HG02981 (cell line): ENCODE results near the gene CCSER2.
"Not testable (repeated sequence)": the region's sequence is repeated elsewhere in the genome, so short reads cannot be mapped to it uniquely, and the experiment has no call there.

Experiments used
- ATAC-seq: cut with Tn5 transposase; IDR thresholded peaks from one replicate; pipeline ENCODE4 v1.9.1; 2021; ENCODE audit warnings: mild to moderate bottlenecking, moderate library complexity; ENCODE audit not compliant: unreplicated experiment

CCSER2 gene

GRCh38 chr10:84344526-84344925 is 16.1 kb downstream of the CCSER2 start:
- no peak for ATAC-seq

- ATAC-seq = not testable (repeated sequence)
Measured at GRCh38 chr10:84347575-84348002, 19.2 kb downstream of the CCSER2 start.

- no peak for ATAC-seq
Measured at GRCh38 chr10:84348447-84348846, 20.1 kb downstream of the CCSER2 start.

GRCh38 chr10:84348860-84349259 is 20.5 kb downstream of the CCSER2 start:
- no peak for ATAC-seq

- peak; percentile 94 for ATAC-seq
Measured at GRCh38 chr10:84352251-84352842, 24.0 kb downstream of the CCSER2 start.

GRCh38 chr10:84353052-84353803 is 24.8 kb downstream of the CCSER2 start:
- ATAC-seq = no peak

- ATAC-seq = no peak
Measured at GRCh38 chr10:84354623-84355022, 26.2 kb downstream of the CCSER2 start.

GRCh38 chr10:84355106-84355505 is 26.7 kb downstream of the CCSER2 start:
- ATAC-seq = no peak

- ATAC-seq = no peak
Measured at GRCh38 chr10:84356928-84357327, 28.5 kb downstream of the CCSER2 start.

- ATAC-seq = no peak
Measured at GRCh38 chr10:84358743-84359142, 30.4 kb downstream of the CCSER2 start.

GRCh38 chr10:84360637-84361365 is 32.4 kb downstream of the CCSER2 start:
- ATAC-seq = no peak

GRCh38 chr10:84365335-84365881 is 37.0 kb downstream of the CCSER2 start:
- ATAC-seq = no peak

- ATAC-seq = no peak
Measured at GRCh38 chr10:84366041-84366440, 37.7 kb downstream of the CCSER2 start.

- ATAC-seq = no peak
Measured at GRCh38 chr10:84367256-84367655, 38.9 kb downstream of the CCSER2 start.

GRCh38 chr10:84368828-84369227 is 40.4 kb downstream of the CCSER2 start:
- no peak for ATAC-seq

- no peak for ATAC-seq
Measured at GRCh38 chr10:84370283-84370682, 41.9 kb downstream of the CCSER2 start.

- ATAC-seq = no peak
Measured at GRCh38 chr10:84371944-84372343, 43.6 kb downstream of the CCSER2 start.

- ATAC-seq = no peak
Measured at GRCh38 chr10:84373000-84373399, 44.6 kb downstream of the CCSER2 start.

- ATAC-seq = no peak
Measured at GRCh38 chr10:84374455-84374854, 46.1 kb downstream of the CCSER2 start.

- no peak for ATAC-seq
Measured at GRCh38 chr10:84375011-84375410, 46.6 kb downstream of the CCSER2 start.

- ATAC-seq = no peak
Measured at GRCh38 chr10:84375881-84376280, 47.5 kb downstream of the CCSER2 start.

- no peak for ATAC-seq
Measured at GRCh38 chr10:84388148-84388547, 59.8 kb downstream of the CCSER2 start.
